ENCODE measurements around the gene ARRDC2.

ARRDC2 gene

DNA sequence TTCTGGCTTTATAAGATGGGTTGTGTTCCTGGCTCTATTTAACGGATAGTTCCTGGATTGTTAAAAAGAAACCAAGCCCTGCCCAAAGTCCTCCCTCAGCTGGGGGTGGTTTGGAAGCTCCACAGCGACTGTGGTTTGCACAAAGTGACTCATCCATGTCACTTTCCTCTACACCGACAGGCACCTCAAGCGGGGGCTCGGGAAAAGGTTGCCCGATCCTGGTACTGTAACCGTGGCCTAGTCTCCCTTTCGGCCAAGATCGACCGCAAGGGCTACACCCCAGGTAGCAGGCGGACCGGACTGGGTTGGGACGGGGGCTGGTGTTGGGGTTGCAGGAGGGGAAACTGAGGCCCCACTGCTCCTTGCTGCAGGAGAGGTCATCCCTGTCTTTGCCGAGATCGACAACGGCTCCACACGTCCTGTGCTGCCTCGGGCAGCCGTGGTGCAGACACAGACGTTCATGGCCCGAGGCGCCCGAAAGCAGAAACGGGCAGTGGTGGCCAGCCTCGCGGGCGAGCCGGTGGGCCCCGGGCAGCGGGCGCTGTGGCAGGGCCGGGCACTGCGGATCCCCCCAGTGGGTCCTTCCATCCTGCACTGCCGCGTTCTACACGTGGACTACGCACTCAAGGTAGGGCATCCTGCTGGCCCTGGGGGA lies 1.6 kb downstream of the ARRDC2 start:
- no peak overlapping the region for H3K4me3 ChIP-seq (ENCODE audit: low read depth, low read length)
- H3K9ac ChIP-seq (ENCODE audit: low read length), result no peak overlapping the region
- H3K27ac ChIP-seq (ENCODE audit: low read depth, low read length), result no peak overlapping the region
- no peak overlapping the region for H3K4me2 ChIP-seq (ENCODE audit: low read length)
- peaks cover 0 to 6% of the 10 kb centered on the region in 2 experiments for H3K36me3 ChIP-seq (ENCODE audit: control insufficient read depth in 1 of 2, insufficient read depth in 2 of 2, low read length in 2 of 2)
- no peak overlapping the region for H2BK5ac ChIP-seq (ENCODE audit: low read depth, low read length, poor library complexity)
- H3K23ac ChIP-seq (ENCODE audit: low read length), result no peak overlapping the region
- no peak overlapping the region for H3K4ac ChIP-seq (ENCODE audit: low read depth, low read length)
- H2AFZ ChIP-seq (ENCODE audit: insufficient read depth, low read length, poor library complexity), result no peak overlapping the region
- no peak overlapping the region for H4K91ac ChIP-seq (ENCODE audit: low read depth, low read length)
- H3K79me1 ChIP-seq (ENCODE audit: low read length), result no peaks in the 10 kb centered on the region
- no peak overlapping the region for H4K8ac ChIP-seq (ENCODE audit: low read depth, low read length)
- H3K27me3 ChIP-seq (ENCODE audit: insufficient read depth, low read length), result no peaks in the 10 kb centered on the region
- H3K14ac ChIP-seq (ENCODE audit: low read length), result no peak overlapping the region
- no peak for DNase-seq
- no peaks in the 10 kb centered on the region for H3K79me2 ChIP-seq (ENCODE audit: control insufficient read depth, insufficient read depth, low read length, poor library complexity)
- H2AK5ac ChIP-seq (ENCODE audit: low read length), result no peak overlapping the region
- H2BK12ac ChIP-seq (ENCODE audit: low read length), result no peak overlapping the region
- no peak overlapping the region for H4K12ac ChIP-seq (ENCODE audit: low read depth, low read length)
- peaks cover 11 to 13% of the 10 kb centered on the region in 2 experiments for H3K4me1 ChIP-seq (ENCODE audit: control insufficient read depth in 1 of 2, insufficient read depth in 2 of 2, low read length in 2 of 2)
- no peak overlapping the region for H2BK120ac ChIP-seq (ENCODE audit: insufficient read depth, low read length, poor library complexity)
- no peaks in the 10 kb centered on the region for H3K9me3 ChIP-seq (ENCODE audit: insufficient read depth, low read depth, low read length)
- WGBS (ENCODE audit: extremely low coverage, insufficient coverage, insufficient read length), result no CpG with 5 or more reads among the region's 37 CpGs
- H3K18ac ChIP-seq (ENCODE audit: low read length), result no peak overlapping the region

DNA sequence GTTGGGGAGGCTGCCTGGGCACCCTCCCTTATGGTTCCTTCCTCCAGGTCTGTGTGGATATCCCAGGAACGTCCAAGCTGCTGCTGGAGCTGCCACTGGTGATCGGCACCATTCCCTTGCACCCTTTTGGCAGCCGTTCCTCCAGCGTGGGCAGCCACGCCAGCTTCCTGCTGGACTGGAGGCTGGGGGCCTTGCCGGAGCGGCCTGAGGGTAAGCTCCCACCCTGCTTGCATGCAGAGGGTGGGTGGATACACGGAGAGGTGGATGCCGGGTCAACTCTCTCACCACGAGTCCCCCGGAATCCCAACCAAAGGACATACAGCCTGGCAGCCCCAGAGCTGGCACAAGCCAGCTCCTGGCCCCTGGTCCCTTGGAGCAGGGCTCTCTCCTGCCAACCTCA lies 2.2 kb downstream of the ARRDC2 start:
- no peak overlapping the region for H2BK5ac ChIP-seq (ENCODE audit: low read depth, low read length, poor library complexity)
- no CpG with 5 or more reads among the region's 11 CpGs for whole genome bisulfite sequencing (ENCODE audit: extremely low coverage, insufficient coverage, insufficient read length)

DNA sequence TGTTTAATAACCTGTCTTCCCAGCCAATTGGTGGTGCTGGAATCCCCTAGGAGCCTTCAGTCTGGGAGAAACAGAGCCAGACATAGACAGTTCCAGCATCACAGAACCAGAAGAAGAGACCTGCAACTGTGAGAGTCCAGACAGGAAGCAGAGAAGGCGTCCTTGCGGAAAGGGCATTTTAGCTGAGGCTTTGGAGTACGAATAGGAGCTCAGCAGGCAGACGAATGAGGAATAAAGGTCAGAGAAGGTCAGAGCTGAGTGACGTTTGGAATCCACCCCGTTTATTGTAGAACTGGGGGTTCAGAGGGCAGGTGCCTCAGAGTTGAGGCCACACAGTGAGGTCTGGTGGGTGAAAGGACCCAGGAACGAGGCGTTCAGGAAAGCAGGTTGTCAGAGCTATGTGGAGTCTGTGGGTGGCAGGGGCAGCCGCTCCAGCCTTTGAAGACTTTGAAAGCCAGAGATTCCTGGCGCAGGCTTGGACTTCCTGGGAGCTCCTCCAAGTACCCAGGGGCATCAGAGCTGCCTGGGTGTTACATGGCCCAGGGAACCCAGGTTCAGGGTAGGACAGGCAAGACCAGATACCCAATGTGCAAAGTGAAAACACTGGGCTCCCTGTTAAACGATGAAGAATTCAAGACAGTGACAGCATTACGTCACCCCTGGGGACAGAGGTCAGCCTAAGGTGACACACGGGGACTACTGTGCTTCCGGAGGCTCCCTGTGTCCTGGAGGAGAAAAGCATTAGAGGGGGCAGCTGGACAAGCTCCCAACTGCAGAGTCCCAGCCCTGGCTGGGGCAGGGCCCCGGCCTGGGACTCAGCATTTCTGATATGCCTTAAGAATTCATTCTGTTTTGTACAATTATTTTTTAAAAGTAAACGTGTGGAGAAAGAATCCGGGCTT lies 5.5 kb downstream of the ARRDC2 start:
- Histone ChIP-seq H2AFZ (ENCODE audit: insufficient read depth, low read length, poor library complexity) (no peak overlapping the region), H3K4me3 (ENCODE audit: low read depth, low read length) (no peak overlapping the region), H3K4ac (ENCODE audit: low read depth, low read length) (no peak overlapping the region), H3K23ac (ENCODE audit: low read length) (no peak overlapping the region), H3K9ac (ENCODE audit: low read length) (peak overlapping the region; percentile 29), H3K79me1 (ENCODE audit: low read length) (no peaks in the 10 kb centered on the region), H4K91ac (ENCODE audit: low read depth, low read length) (no peak overlapping the region), H3K9me3 (ENCODE audit: insufficient read depth, low read depth, low read length) (no peaks in the 10 kb centered on the region), H2BK5ac (ENCODE audit: low read depth, low read length, poor library complexity) (no peak overlapping the region), H2BK12ac (ENCODE audit: low read length) (no peak overlapping the region), H3K4me2 (ENCODE audit: low read length) (no peak overlapping the region), H3K14ac (ENCODE audit: low read length) (no peak overlapping the region), H3K27ac (ENCODE audit: low read depth, low read length) (no peak overlapping the region), H2BK120ac (ENCODE audit: insufficient read depth, low read length, poor library complexity) (no peak overlapping the region), H3K18ac (ENCODE audit: low read length) (no peak overlapping the region), H4K8ac (ENCODE audit: low read depth, low read length) (no peak overlapping the region), H3K36me3 (ENCODE audit: control insufficient read depth in 1 of 2, insufficient read depth in 2 of 2, low read length in 2 of 2) (peaks cover 0 to 6% of the 10 kb centered on the region in 2 experiments), H3K27me3 (ENCODE audit: insufficient read depth, low read length) (no peaks in the 10 kb centered on the region), H3K4me1 (ENCODE audit: control insufficient read depth in 1 of 2, insufficient read depth in 2 of 2, low read length in 2 of 2) (peaks cover 0 to 1% of the 10 kb centered on the region in 2 experiments), H2AK5ac (ENCODE audit: low read length) (no peak overlapping the region), H4K12ac (ENCODE audit: low read depth, low read length) (no peak overlapping the region), H3K79me2 (ENCODE audit: control insufficient read depth, insufficient read depth, low read length, poor library complexity) (no peaks in the 10 kb centered on the region)
- no CpG with 5 or more reads among the region's 17 CpGs for WGBS (ENCODE audit: extremely low coverage, insufficient coverage, insufficient read length)
- DNase-seq, result no peak

More for the DNA sequence above, 2.2 kb downstream of the ARRDC2 start:
- H2AFZ ChIP-seq (ENCODE audit: insufficient read depth, low read length, poor library complexity), result no peak overlapping the region
- H3K27ac ChIP-seq (ENCODE audit: low read depth, low read length), result no peak overlapping the region
- H2BK120ac ChIP-seq (ENCODE audit: insufficient read depth, low read length, poor library complexity), result no peak overlapping the region
- DNase-seq, result no peak
- no peak overlapping the region for H3K9ac ChIP-seq (ENCODE audit: low read length)
- no peak overlapping the region for H3K4me2 ChIP-seq (ENCODE audit: low read length)
- H3K14ac ChIP-seq (ENCODE audit: low read length), result no peak overlapping the region
- no peaks in the 10 kb centered on the region for H3K79me1 ChIP-seq (ENCODE audit: low read length)
- H3K4ac ChIP-seq (ENCODE audit: low read depth, low read length), result no peak overlapping the region
- no peak overlapping the region for H4K91ac ChIP-seq (ENCODE audit: low read depth, low read length)
- H2BK12ac ChIP-seq (ENCODE audit: low read length), result no peak overlapping the region
- no peak overlapping the region for H4K8ac ChIP-seq (ENCODE audit: low read depth, low read length)
- no peaks in the 10 kb centered on the region for H3K27me3 ChIP-seq (ENCODE audit: insufficient read depth, low read length)
- H4K12ac ChIP-seq (ENCODE audit: low read depth, low read length), result no peak overlapping the region
- H3K4me1 ChIP-seq (ENCODE audit: control insufficient read depth in 1 of 2, insufficient read depth in 2 of 2, low read length in 2 of 2), result peaks cover 11 to 13% of the 10 kb centered on the region in 2 experiments
- H3K18ac ChIP-seq (ENCODE audit: low read length), result no peak overlapping the region
- no peaks in the 10 kb centered on the region for H3K9me3 ChIP-seq (ENCODE audit: insufficient read depth, low read depth, low read length)
- H3K23ac ChIP-seq (ENCODE audit: low read length), result no peak overlapping the region
- peaks cover 0 to 6% of the 10 kb centered on the region in 2 experiments for H3K36me3 ChIP-seq (ENCODE audit: control insufficient read depth in 1 of 2, insufficient read depth in 2 of 2, low read length in 2 of 2)
- H2AK5ac ChIP-seq (ENCODE audit: low read length), result no peak overlapping the region
- no peaks in the 10 kb centered on the region for H3K79me2 ChIP-seq (ENCODE audit: control insufficient read depth, insufficient read depth, low read length, poor library complexity)
- H3K4me3 ChIP-seq (ENCODE audit: low read depth, low read length), result no peak overlapping the region

DNA sequence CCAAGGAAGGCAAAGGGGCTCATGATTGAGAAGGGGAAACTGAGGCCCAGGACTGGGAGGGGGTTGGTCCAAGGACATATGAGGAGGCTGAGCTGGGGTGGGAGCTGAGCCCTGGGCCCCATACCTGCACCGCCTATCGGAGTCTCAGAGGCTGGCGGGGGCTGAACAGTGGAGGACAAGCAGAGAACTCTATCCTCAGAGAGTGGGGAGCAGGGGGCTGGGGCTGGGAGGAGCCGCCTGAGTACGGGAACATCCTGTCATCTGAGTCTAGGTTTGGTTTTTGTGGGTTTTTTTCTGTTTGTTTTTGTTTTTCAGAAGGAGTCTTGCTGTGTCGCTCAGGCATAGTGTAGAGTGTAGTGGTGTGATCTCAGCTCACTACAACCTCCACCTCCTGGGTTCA lies 6.2 kb downstream of the ARRDC2 start:
- no peaks in the 10 kb centered on the region for H3K27me3 ChIP-seq (ENCODE audit: insufficient read depth, low read length)
- H2BK12ac ChIP-seq (ENCODE audit: low read length), result no peak overlapping the region
- WGBS (ENCODE audit: extremely low coverage, insufficient coverage, insufficient read length), result no CpG with 5 or more reads among the region's 6 CpGs

More for the DNA sequence above, 6.2 kb downstream of the ARRDC2 start:
- H2AK5ac ChIP-seq (ENCODE audit: low read length), result no peak overlapping the region
- no peak overlapping the region for H2AFZ ChIP-seq (ENCODE audit: insufficient read depth, low read length, poor library complexity)
- no peak overlapping the region for H3K4me2 ChIP-seq (ENCODE audit: low read length)
- H3K4me3 ChIP-seq (ENCODE audit: low read depth, low read length), result no peak overlapping the region
- DNase-seq, result no peak
- H3K79me1 ChIP-seq (ENCODE audit: low read length), result no peaks in the 10 kb centered on the region
- H2BK120ac ChIP-seq (ENCODE audit: insufficient read depth, low read length, poor library complexity), result no peak overlapping the region
- H3K18ac ChIP-seq (ENCODE audit: low read length), result no peak overlapping the region
- H3K4me1 ChIP-seq (ENCODE audit: control insufficient read depth in 1 of 2, insufficient read depth in 2 of 2, low read length in 2 of 2), result no peaks in the 10 kb centered on the region
- H3K9ac ChIP-seq (ENCODE audit: low read length), result no peak overlapping the region
- no peak overlapping the region for H3K27ac ChIP-seq (ENCODE audit: low read depth, low read length)
- peaks cover 0 to 6% of the 10 kb centered on the region in 2 experiments for H3K36me3 ChIP-seq (ENCODE audit: control insufficient read depth in 1 of 2, insufficient read depth in 2 of 2, low read length in 2 of 2)
- H3K14ac ChIP-seq (ENCODE audit: low read length), result no peak overlapping the region
- no peak overlapping the region for H3K4ac ChIP-seq (ENCODE audit: low read depth, low read length)
- no peak overlapping the region for H4K12ac ChIP-seq (ENCODE audit: low read depth, low read length)
- H2BK5ac ChIP-seq (ENCODE audit: low read depth, low read length, poor library complexity), result no peak overlapping the region
- H3K23ac ChIP-seq (ENCODE audit: low read length), result no peak overlapping the region
- no peaks in the 10 kb centered on the region for H3K9me3 ChIP-seq (ENCODE audit: insufficient read depth, low read depth, low read length)
- no peak overlapping the region for H4K91ac ChIP-seq (ENCODE audit: low read depth, low read length)
- H4K8ac ChIP-seq (ENCODE audit: low read depth, low read length), result no peak overlapping the region
- H3K79me2 ChIP-seq (ENCODE audit: control insufficient read depth, insufficient read depth, low read length, poor library complexity), result no peaks in the 10 kb centered on the region

All from trophoblast cell (in vitro differentiated cells and primary cell).